K562 (cell line): Measurements from ENCODE around the gene TRIM38. TPM values are rescaled to one million over a fixed set of nuclear protein-coding genes. Genes with fewer than 3 reads are reported as not detected.
A peak's percentile ranks its signal among the peaks of the same experiment; 100 is the strongest.

Experiments used
- CEBPG ChIP-seq, 3 experiments: fragments of 200-800 bp in 1 of 3; sonication (Bioruptor generic) in 1 of 3; sonication (generic) in 1 of 3; formaldehyde crosslinking in 1 of 3; IDR thresholded peaks in 2 of 3; conservative IDR thresholded peaks in 1 of 3; 2 replicates each; pipeline versions ENCODE4 v1.6.1 to v1.8.0; 2016 to 2022; ENCODE audit warnings: missing compliant biosample characterization in 2 of 3, missing genetic modification characterization in 2 of 3, mild to moderate bottlenecking in 1 of 3, missing genetic modification reagents in 1 of 3
- CREM ChIP-seq: IDR thresholded peaks from 2 replicates; pipeline ENCODE4 v1.6.1; 2014; ENCODE audit warnings: antibody characterized with exemption, low read depth
- GATAD2A ChIP-seq: fragments of 450-650 bp; IDR thresholded peaks from 2 replicates; pipeline ENCODE4 v1.6.1; 2017
- MYC ChIP-seq, 2 experiments: fragments of 250-450 bp in 1 of 2; sonication (Bioruptor Pico) in 1 of 2; IDR thresholded peaks; 2 replicates each; pipeline versions ENCODE4 v1.5.1 to v1.6.1; 2012 to 2021; ENCODE audit warnings: low read depth in 2 of 2, borderline replicate concordance in 1 of 2, improper control_type of control experiment in 1 of 2, low read length in 1 of 2, mild to moderate bottlenecking in 1 of 2, moderate library complexity in 1 of 2
- NUFIP1 ChIP-seq: fragments of 450-650 bp; IDR thresholded peaks from 2 replicates; pipeline ENCODE4 v1.6.1; 2018; ENCODE audit not compliant: partially characterized antibody
- STAG1 ChIP-seq: sonication (generic); formaldehyde crosslinking; IDR thresholded peaks from 2 replicates; pipeline ENCODE4 v1.5.0; 2020; ENCODE audit warnings: missing genetic modification reagents, borderline replicate concordance
- polyA plus RNA-seq, 8 experiments: library from polyadenylated mRNA; depleted of rRNA in 4 of 8; stranded (reverse) in 5 of 8; unstranded in 3 of 8; fragments of >200 nt; fragmentation: Nextera tagmentation in 2 of 8; fragmentation: Illumina TruSeq in 1 of 8; extraction: Ambion mirVana in 2 of 8; extraction: Trizol in 1 of 8; gene quantifications; 2 replicates each; pipeline versions ENCODE4 v1.2.1 to v1.2.3, GENCODE V29; 2011 to 2014; ENCODE audit warnings: inconsistent platforms in 1 of 8, missing spikeins in 1 of 8
- total RNA-seq, 7 experiments: library from RNA; depleted of rRNA in 6 of 7; stranded (reverse); fragments of >200 nt in 6 of 7; fragmentation: Illumina TruSeq in 2 of 7; extraction: Trizol in 2 of 7; gene quantifications; 2 replicates each; pipeline versions ENCODE4 v1.2.1 to v1.2.3, GENCODE V29; 2011 to 2021; ENCODE audit warnings: low replicate concordance in 1 of 7
- TF ChIP-seq, protein P1 (sequence below): IDR thresholded peaks from 2 replicates; pipeline ENCODE4 v1.6.1; 2012; ENCODE audit warnings: low read depth, low read length, improper control_type of control experiment, borderline replicate concordance
- TF ChIP-seq, protein P2 (sequence below): fragments of 450-650 bp; formaldehyde crosslinking; IDR thresholded peaks from 2 replicates; pipeline ENCODE4 v1.4.0; 2022; ENCODE audit warnings: mild to moderate bottlenecking, moderate library complexity
- TF ChIP-seq, protein P3 (sequence below), 3 experiments: IDR thresholded peaks in 2 of 3; conservative IDR thresholded peaks in 1 of 3; 2 replicates each; pipeline ENCODE4 v1.5.1; 2011 to 2012; ENCODE audit warnings: low read length in 3 of 3, mild to moderate bottlenecking in 3 of 3, control low read depth in 2 of 3, improper control_type of control experiment in 1 of 3, inconsistent platforms in 1 of 3, low read depth in 1 of 3, mixed read lengths in 1 of 3, moderate library complexity in 1 of 3; ENCODE audit not compliant: insufficient read depth in 2 of 3

TRIM38 gene
- total and polyA plus RNA-seq, 9 of the 15 experiments (the other 6 are each of a cell fraction or from before 2014, with no cell fraction given): 1.7 to 6.7 (median 6.3) TPM

DNA sequence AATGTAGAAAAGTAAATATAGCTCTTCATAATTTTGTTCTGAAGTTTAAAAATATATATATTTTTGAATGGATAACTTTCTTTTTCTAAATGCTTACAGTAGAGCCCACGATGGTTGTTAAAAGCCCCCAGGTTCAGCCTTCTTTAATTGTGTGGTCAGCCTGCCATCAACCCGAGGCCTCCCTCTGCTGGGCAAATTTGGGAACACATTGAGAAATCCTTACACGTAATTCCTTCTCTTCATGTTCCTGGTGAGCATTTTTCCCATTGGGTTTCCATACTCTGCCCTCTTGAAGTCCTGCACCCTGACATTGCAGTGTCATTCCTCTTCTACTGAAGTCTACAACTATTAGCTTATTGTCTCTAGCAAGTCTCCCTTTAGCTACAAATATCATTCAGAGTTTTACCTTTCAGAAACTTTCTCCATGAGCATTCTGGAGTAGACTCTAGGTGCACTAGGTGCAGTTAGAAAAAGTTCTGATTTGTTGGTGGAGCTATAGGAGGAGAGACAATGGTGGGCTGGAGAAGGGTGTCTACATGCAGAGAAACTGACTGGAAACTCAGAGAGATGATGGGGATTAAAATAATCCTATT lies 40.6 kb downstream of the TRIM38 start (continued):
- TF ChIP-seq CEBPG (CRISPR knock-in tag; IDR thresholded peaks at IDR 0.05): no peak
- peak in 1 of 2 experiments; percentile 81; a peak in 2 of 4 replicates for TF ChIP-seq CEBPG (tag; conservative IDR thresholded peaks at IDR 0.05 in 1 of 2, IDR thresholded peaks at IDR 0.05 in 1 of 2)
- TF ChIP-seq CREM: 0 out of 2 replicates have a peak, but pooled peaks have one; percentile 12
- no peak for TF ChIP-seq GATAD2A
- TF ChIP-seq STAG1 (CRISPR knock-in tag): no peak
- 0 out of 2 replicates have a peak, but pooled peaks have one; percentile 28 for TF ChIP-seq MYC (IDR thresholded peaks at IDR 0.05; ENCODE audit: low read depth, low read length)
- no peak for TF ChIP-seq MYC (CRISPR knock-in tag; IDR thresholded peaks at IDR 0.05; ENCODE audit: borderline replicate concordance, low read depth)
- TF ChIP-seq, protein P1, sequence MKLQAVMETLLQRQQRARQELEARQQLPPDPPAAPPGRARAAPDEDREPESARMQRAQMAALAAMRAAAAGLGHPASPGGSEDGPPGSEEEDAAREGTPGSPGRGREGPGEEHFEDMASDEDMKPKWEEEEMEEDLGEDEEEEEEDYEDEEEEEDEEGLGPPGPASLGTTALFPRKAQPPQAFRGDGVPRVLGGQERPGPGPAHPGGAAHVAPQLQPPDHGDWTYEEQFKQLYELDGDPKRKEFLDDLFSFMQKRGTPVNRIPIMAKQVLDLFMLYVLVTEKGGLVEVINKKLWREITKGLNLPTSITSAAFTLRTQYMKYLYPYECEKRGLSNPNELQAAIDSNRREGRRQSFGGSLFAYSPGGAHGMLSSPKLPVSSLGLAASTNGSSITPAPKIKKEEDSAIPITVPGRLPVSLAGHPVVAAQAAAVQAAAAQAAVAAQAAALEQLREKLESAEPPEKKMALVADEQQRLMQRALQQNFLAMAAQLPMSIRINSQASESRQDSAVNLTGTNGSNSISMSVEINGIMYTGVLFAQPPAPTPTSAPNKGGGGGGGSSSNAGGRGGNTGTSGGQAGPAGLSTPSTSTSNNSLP: peak; percentile 61; the same call in 1 of the 2 replicates
- TF ChIP-seq NUFIP1: no peak
- TF ChIP-seq, protein P2, sequence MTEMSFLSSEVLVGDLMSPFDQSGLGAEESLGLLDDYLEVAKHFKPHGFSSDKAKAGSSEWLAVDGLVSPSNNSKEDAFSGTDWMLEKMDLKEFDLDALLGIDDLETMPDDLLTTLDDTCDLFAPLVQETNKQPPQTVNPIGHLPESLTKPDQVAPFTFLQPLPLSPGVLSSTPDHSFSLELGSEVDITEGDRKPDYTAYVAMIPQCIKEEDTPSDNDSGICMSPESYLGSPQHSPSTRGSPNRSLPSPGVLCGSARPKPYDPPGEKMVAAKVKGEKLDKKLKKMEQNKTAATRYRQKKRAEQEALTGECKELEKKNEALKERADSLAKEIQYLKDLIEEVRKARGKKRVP: no peak
- TF ChIP-seq, protein P3, sequence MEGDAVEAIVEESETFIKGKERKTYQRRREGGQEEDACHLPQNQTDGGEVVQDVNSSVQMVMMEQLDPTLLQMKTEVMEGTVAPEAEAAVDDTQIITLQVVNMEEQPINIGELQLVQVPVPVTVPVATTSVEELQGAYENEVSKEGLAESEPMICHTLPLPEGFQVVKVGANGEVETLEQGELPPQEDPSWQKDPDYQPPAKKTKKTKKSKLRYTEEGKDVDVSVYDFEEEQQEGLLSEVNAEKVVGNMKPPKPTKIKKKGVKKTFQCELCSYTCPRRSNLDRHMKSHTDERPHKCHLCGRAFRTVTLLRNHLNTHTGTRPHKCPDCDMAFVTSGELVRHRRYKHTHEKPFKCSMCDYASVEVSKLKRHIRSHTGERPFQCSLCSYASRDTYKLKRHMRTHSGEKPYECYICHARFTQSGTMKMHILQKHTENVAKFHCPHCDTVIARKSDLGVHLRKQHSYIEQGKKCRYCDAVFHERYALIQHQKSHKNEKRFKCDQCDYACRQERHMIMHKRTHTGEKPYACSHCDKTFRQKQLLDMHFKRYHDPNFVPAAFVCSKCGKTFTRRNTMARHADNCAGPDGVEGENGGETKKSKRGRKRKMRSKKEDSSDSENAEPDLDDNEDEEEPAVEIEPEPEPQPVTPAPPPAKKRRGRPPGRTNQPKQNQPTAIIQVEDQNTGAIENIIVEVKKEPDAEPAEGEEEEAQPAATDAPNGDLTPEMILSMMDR (IDR thresholded peaks at IDR 0.05 in 2 of 3, conservative IDR thresholded peaks at IDR 0.05 in 1 of 3; ENCODE audit: insufficient read depth in 2 of 3, low read depth in 1 of 3, low read length in 3 of 3): peak; percentile 77 to 87 (median 87)
- TF ChIP-seq, all 486 proteins: peak for 15
